Esophagus muscularis mucosa (tissue), 4 donors: ENCODE results near the gene BDH1. TPM values are rescaled to one million over a fixed set of nuclear protein-coding genes. Genes with fewer than 3 reads are reported as not detected.

Source experiments
- DNase-seq: peaks from one replicate; pipeline ENCODE4 v3.0.0-alpha.2; 2017; ENCODE audit errors: extremely low spot score
- H3K27ac ChIP-seq, 4 donors: fragments of 200-600 bp; sonication (generic); replicated peaks in 1 of 4; 1 replicate in 3 of 4; 2 replicates in 1 of 4; pipeline ENCODE4 v1.5.1; 2016 to 2019; ENCODE audit warnings: mild to moderate bottlenecking in 1 of 4
- H3K27me3 ChIP-seq, 4 donors: fragments of 200-600 bp; sonication (generic); one replicate each; pipeline versions ENCODE4 v1.5.1 to v1.6.0; 2016 to 2019
- H3K36me3 ChIP-seq, 4 donors: fragments of 200-600 bp; sonication (generic); one replicate each; pipeline ENCODE4 v1.5.1; 2016 to 2019
- H3K4me1 ChIP-seq, 4 donors: fragments of 200-600 bp; sonication (generic); one replicate each; pipeline ENCODE4 v1.5.1; 2016 to 2019
- H3K4me3 ChIP-seq, 4 donors: fragments of 200-600 bp; sonication (generic); 1 replicate in 2 of 4; 2 replicates in 2 of 4; pipeline ENCODE4 v1.5.1; 2016 to 2019; ENCODE audit warnings: mild to moderate bottlenecking in 4 of 4, moderate library complexity in 1 of 4
- H3K9me3 ChIP-seq, 4 donors: fragments of 200-600 bp; sonication (generic); 1 replicate in 3 of 4; 2 replicates in 1 of 4; pipeline ENCODE4 v1.5.1; 2016 to 2019
- EP300 ChIP-seq: sonication (generic); formaldehyde crosslinking; IDR thresholded peaks from one replicate; pipeline ENCODE4 v1.6.1; 2017; ENCODE audit warnings: antibody characterized with exemption
- POLR2A ChIP-seq: fragments of 450-650 bp; IDR thresholded peaks from one replicate; pipeline ENCODE4 v1.6.1; 2017; ENCODE audit warnings: antibody characterized with exemption, moderate library complexity, mild to moderate bottlenecking, low read depth
- POLR2AphosphoS5 ChIP-seq, 2 donors: sonication (generic); formaldehyde crosslinking; IDR thresholded peaks; one replicate each; pipeline ENCODE4 v1.6.1; 2017; ENCODE audit warnings: antibody characterized with exemption in 2 of 2
- WGBS: methylation state at CpG from one replicate; pipeline ENCODE4 v1.1.5; 2018; 5-methylcytosine and 5-hydroxymethylcytosine counted together
- intact Hi-C: fragments of 100-400 bp; cut with DNase I; formaldehyde crosslinking; loops from one replicate; pipeline ENCODE4 v1.15.1; 2023
- total RNA-seq, 4 donors: library from RNA; depleted of rRNA; stranded (reverse); fragments of >200 nt; gene quantifications; one replicate each; pipeline versions ENCODE4 v1.1.0 to v1.2.1, GENCODE V29; 2016
- TF ChIP-seq, protein P1 (sequence below), 3 experiments: fragments of 200-600 bp in 2 of 3; fragments of 450-650 bp in 1 of 3; sonication (generic) in 2 of 3; IDR thresholded peaks; one replicate each; pipeline ENCODE4 v1.5.1; 2017 to 2019; ENCODE audit warnings: antibody characterized with exemption in 3 of 3, mild to moderate bottlenecking in 2 of 3, moderate library complexity in 1 of 3

BDH1 gene
- total RNA-seq, 4 donors from 2014 or later: 9.1 to 18.7 (median 14.6) TPM

DNA sequence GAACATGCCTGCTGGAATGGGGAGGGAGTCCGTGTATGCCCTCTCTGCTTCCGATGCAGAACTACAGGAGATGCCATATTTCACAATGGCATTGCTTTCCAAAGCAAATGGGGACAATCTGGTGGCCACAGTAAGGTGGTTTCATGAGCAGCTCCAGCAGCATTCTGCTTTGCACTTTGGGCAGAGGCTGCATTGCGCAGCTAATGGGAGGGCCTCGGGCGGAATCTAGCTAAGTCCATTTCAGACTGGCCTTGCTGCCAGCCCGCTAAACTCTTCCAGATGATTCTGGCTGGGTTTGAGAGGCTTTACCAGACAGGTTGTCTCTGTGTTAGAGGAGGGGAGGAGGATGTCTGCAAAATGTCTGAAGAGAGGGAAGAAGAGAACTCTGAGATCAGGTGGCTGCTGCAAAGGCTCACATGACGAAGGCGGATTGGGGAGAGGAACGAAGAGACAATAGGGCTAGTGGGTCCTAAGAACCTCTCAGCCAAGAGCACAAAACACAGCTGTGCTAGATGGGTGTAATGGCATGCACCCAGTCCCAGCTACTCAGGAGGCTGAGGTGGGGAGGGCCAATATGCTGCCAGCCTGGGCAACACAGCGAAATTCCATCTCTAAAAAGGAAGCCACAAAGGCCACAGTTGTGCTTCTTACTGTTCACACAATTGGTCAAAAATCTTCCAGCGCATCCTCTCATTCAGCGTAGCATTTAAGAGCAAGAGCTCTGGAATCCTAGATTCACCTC is 63.7 kb downstream of the BDH1 start:
- WGBS: 88% methylated on average over 10 of the region's 12 CpGs
- H3K27me3 ChIP-seq: no peaks in the 10 kb centered on the region
- no peak for TF ChIP-seq POLR2AphosphoS5 (IDR thresholded peaks at IDR 0.05)
- no peak for TF ChIP-seq EP300
- no peak for TF ChIP-seq POLR2A
- TF ChIP-seq, protein P1, sequence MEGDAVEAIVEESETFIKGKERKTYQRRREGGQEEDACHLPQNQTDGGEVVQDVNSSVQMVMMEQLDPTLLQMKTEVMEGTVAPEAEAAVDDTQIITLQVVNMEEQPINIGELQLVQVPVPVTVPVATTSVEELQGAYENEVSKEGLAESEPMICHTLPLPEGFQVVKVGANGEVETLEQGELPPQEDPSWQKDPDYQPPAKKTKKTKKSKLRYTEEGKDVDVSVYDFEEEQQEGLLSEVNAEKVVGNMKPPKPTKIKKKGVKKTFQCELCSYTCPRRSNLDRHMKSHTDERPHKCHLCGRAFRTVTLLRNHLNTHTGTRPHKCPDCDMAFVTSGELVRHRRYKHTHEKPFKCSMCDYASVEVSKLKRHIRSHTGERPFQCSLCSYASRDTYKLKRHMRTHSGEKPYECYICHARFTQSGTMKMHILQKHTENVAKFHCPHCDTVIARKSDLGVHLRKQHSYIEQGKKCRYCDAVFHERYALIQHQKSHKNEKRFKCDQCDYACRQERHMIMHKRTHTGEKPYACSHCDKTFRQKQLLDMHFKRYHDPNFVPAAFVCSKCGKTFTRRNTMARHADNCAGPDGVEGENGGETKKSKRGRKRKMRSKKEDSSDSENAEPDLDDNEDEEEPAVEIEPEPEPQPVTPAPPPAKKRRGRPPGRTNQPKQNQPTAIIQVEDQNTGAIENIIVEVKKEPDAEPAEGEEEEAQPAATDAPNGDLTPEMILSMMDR (IDR thresholded peaks at IDR 0.05): no peak
- no peaks in the 10 kb centered on the region for H3K36me3 ChIP-seq
- no peaks in the 10 kb centered on the region for H3K9me3 ChIP-seq
- H3K4me3 ChIP-seq: no peak overlapping the region
- no peak for DNase-seq
- intact Hi-C loops: no loop called here
- peaks cover 0 to 5% (median 0%) of the 10 kb centered on the region in 4 donors for H3K4me1 ChIP-seq
- H3K27ac ChIP-seq: no peak overlapping the region

DNA sequence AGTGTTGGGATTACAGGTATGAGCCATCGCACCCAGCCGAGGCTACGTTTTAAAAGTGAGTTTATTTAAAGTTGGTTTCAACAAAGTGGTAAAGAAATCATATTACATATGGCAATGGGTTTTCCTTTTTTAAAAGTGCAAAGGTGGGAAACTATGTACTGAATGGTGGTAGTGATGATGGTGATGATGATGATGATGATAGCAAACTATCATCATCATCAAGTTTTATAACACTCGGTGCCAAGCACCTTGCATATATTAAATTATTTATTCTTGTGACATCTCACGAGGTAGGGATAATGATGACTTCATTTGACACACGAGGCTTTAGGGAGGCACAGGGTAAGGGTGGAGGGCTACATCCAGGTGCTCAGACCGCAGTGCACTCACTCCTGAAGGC is 64.3 kb downstream of the BDH1 start:
- Histone ChIP-seq H3K4me3 (no peak overlapping the region), H3K27ac (no peak overlapping the region), H3K36me3 (no peaks in the 10 kb centered on the region), H3K27me3 (no peaks in the 10 kb centered on the region), H3K9me3 (no peaks in the 10 kb centered on the region), H3K4me1 (peaks cover 0 to 6% (median 0%) of the 10 kb centered on the region in 4 donors)
- intact Hi-C loops: no loop called here
- WGBS: 88% methylated on average over 7 of the region's 7 CpGs
- DNase-seq: no peak
- TF ChIP-seq EP300: no peak
- no peak for TF ChIP-seq POLR2AphosphoS5 (IDR thresholded peaks at IDR 0.05)
- TF ChIP-seq POLR2A: no peak
- TF ChIP-seq, protein P1 (IDR thresholded peaks at IDR 0.05): no peak

DNA sequence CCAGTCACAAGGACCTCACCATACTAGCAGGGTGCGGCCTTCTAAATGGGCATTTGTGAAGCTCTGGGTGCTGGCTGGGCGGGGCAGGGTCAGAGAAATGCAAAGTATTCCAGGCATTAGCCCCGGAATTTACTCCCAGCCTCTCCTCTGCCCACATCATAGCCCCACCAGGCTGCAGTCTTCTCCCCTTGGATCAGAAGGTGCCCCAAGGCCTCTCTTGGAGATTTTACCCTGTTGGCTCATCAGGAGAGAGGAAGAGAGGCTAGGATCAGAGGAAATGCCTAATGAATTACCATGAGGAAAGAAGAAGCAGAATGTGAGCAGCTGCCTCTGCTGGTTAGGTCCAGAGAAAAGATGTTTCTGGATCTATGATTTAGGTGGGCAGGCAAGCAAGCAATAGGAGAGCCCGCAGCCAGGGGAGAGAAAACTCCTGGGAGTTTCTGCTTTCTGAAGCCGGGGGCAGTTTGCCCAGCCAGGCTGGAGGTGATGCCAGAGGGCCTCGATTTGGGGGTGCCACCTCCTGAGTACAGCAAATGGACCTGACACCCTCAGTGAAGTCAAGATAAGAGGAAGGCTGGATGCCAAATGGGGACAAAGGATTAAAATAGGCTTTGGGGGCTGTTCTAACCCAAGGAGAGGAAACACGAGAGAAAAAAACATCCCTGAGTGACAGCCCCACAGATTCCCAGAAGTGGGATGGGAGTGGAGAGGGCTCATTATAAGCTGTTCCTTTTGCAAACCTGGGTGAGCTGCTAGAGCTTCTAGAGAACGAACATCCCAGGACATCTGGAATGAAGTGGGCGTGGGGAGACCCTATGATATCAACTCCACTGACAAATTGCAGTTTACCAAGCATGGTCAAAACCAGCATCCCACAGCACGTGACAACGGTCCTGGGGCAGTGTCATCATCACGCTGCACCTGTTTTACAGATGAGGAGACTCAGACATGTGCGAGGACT is 65.4 kb downstream of the BDH1 start:
- DNase-seq: no peak
- WGBS: 83% methylated on average over 13 of the region's 13 CpGs
- H3K36me3 ChIP-seq: no peaks in the 10 kb centered on the region
- no peak overlapping the region for H3K4me3 ChIP-seq
- TF ChIP-seq POLR2AphosphoS5 (IDR thresholded peaks at IDR 0.05) (no peak), POLR2A (no peak), EP300 (no peak)
- TF ChIP-seq, protein P1 (IDR thresholded peaks at IDR 0.05): no peak
- H3K9me3 ChIP-seq: no peaks in the 10 kb centered on the region
- no peak overlapping the region for H3K27ac ChIP-seq
- H3K4me1 ChIP-seq: peaks cover 0 to 6% (median 0%) of the 10 kb centered on the region in 4 donors
- no peaks in the 10 kb centered on the region for H3K27me3 ChIP-seq
- intact Hi-C loops: no loop called here

DNA sequence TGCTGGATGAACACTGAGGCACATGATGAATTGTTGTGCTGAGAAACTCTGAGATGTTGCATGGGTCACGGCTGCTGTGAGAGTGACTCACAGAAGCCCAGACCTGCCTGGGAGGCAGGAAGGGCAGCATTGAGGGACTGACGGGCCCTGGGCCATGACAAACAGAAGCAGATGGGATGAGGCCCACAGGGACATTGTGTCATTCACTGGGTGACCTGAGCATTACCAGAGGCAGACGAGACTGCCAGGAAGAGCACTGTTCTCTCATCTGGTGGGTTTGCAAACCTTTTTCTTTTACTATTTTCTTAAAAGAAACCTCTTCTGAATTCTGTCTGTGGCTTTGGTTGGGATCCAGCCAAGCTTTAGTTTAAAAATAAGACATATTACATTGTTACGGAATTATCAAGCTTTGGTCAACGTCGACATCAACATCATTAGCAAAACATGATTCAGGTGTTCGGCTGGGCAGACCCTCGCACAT is 67.8 kb downstream of the BDH1 start:
- Histone ChIP-seq H3K4me1 (peaks cover 0 to 6% (median 0%) of the 10 kb centered on the region in 4 donors), H3K27me3 (no peaks in the 10 kb centered on the region), H3K4me3 (no peak overlapping the region), H3K27ac (no peak overlapping the region), H3K36me3 (no peaks in the 10 kb centered on the region), H3K9me3 (no peaks in the 10 kb centered on the region)
- TF ChIP-seq, protein P1 (IDR thresholded peaks at IDR 0.05): no peak
- TF ChIP-seq POLR2A: no peak
- 59% methylated on average over 8 of the region's 8 CpGs for WGBS
- no peak for DNase-seq
- intact Hi-C loops: no loop called here
